Muscle layer of duodenum (tissue), 2 donors: ENCODE measurements around the gene DOCK10.
A peak's percentile ranks its signal among the peaks of the same experiment; 100 is the strongest.
"Not testable (repeated sequence)": the region's sequence is repeated elsewhere in the genome, so short reads cannot be mapped to it uniquely, and the experiment has no call there.

Source experiments
- H3K27ac ChIP-seq: one replicate; pipeline ENCODE4 v1.7.0; 2013; ENCODE audit warnings: mild to moderate bottlenecking, low read length
- H3K27me3 ChIP-seq: one replicate; pipeline ENCODE4 v1.7.0; 2013; ENCODE audit warnings: low read depth, mild to moderate bottlenecking, control low read depth, low read length
- H3K36me3 ChIP-seq, 2 donors: one replicate each; pipeline ENCODE4 v1.7.0; 2013; ENCODE audit warnings: low read length in 2 of 2, control low read depth in 1 of 2, mild to moderate bottlenecking in 1 of 2; ENCODE audit not compliant: insufficient read depth in 2 of 2, control insufficient read depth in 1 of 2
- H3K4me1 ChIP-seq, 2 donors: one replicate each; pipeline ENCODE4 v1.7.0; 2013; ENCODE audit warnings: low read length in 2 of 2, mild to moderate bottlenecking in 2 of 2, control low read depth in 1 of 2, moderate library complexity in 1 of 2; ENCODE audit not compliant: insufficient read depth in 2 of 2, control insufficient read depth in 1 of 2
- H3K4me3 ChIP-seq, 2 donors: one replicate each; pipeline ENCODE4 v1.7.0; 2013; ENCODE audit warnings: low read length in 2 of 2, low read depth in 1 of 2, mild to moderate bottlenecking in 1 of 2
- H3K9me3 ChIP-seq, 2 donors: one replicate each; pipeline ENCODE4 v1.7.0; 2013; ENCODE audit warnings: low read length in 2 of 2, control low read depth in 1 of 2, mild to moderate bottlenecking in 1 of 2; ENCODE audit not compliant: control insufficient read depth in 1 of 2
- donor health status: healthy.

DOCK10 gene

GRCh38 chr2:224925810-224926100, 116.5 kb downstream of the DOCK10 start:
- H3K4me3 ChIP-seq: no peak overlapping the region
- H3K27me3 ChIP-seq: no peaks in the 10 kb centered on the region
- H3K27ac ChIP-seq: peak overlapping the region; percentile 67
- no peaks in the 10 kb centered on the region for H3K9me3 ChIP-seq
- no peaks in the 10 kb centered on the region for H3K36me3 ChIP-seq
- peaks cover 5 to 12% of the 10 kb centered on the region in 2 donors for H3K4me1 ChIP-seq

- Histone ChIP-seq H3K4me3 (no peak overlapping the region), H3K4me1 (peaks cover 5 to 12% of the 10 kb centered on the region in 2 donors), H3K36me3 (no peaks in the 10 kb centered on the region), H3K27ac (peak overlapping the region; percentile 67), H3K9me3 (no peaks in the 10 kb centered on the region), H3K27me3 (no peaks in the 10 kb centered on the region)
These were observed 117.0 kb downstream of the DOCK10 start for GRCh38 chr2:224925061-224925809.

DNA sequence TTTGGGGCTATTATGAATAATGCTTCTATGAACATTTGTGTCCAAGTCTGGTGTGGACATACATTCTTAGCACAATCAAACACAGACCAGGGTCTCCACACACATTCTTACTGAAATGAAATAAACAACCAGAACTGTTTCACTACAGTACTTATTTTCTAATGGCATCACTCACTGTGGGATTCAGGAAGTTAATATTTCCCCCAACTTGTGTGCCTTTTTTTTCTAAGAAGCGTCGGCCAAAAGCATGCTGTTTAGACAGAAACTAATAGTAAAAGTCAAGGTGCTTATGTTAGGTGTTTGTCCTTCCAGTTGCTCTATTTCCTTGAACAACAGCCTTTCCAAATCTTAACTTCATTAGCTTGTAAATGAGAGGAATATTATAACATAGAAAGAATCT, 117.6 kb downstream of the DOCK10 start:
- no peak overlapping the region for H3K4me3 ChIP-seq
- H3K27ac ChIP-seq: no peak overlapping the region
- H3K9me3 ChIP-seq: no peaks in the 10 kb centered on the region
- H3K36me3 ChIP-seq: no peaks in the 10 kb centered on the region
- peaks cover 5 to 12% of the 10 kb centered on the region in 2 donors for H3K4me1 ChIP-seq
- no peaks in the 10 kb centered on the region for H3K27me3 ChIP-seq

- no peaks in the 10 kb centered on the region for H3K9me3 ChIP-seq
- H3K27ac ChIP-seq: peak overlapping the region; percentile 32
- no peak overlapping the region for H3K4me3 ChIP-seq
- H3K36me3 ChIP-seq: no peaks in the 10 kb centered on the region
- peaks cover 5% of the 10 kb centered on the region in 2 donors for H3K4me1 ChIP-seq
- H3K27me3 ChIP-seq: no peaks in the 10 kb centered on the region
These were observed 120.0 kb downstream of the DOCK10 start for GRCh38 chr2:224922142-224922727.

- no peaks in the 10 kb centered on the region for H3K36me3 ChIP-seq
- no peaks in the 10 kb centered on the region for H3K27me3 ChIP-seq
- no peak overlapping the region for H3K4me3 ChIP-seq
- no peaks in the 10 kb centered on the region for H3K9me3 ChIP-seq
- no peak overlapping the region for H3K27ac ChIP-seq
- H3K4me1 ChIP-seq: no peaks in the 10 kb centered on the region
These were observed 122.7 kb downstream of the DOCK10 start for GRCh38 chr2:224919472-224920110.

GRCh38 chr2:224918626-224919471, 123.4 kb downstream of the DOCK10 start:
- Histone ChIP-seq H3K4me3 (no peak overlapping the region), H3K27me3 (no peaks in the 10 kb centered on the region), H3K36me3 (no peaks in the 10 kb centered on the region), H3K27ac (no peak overlapping the region), H3K9me3 (no peaks in the 10 kb centered on the region), H3K4me1 (no peaks in the 10 kb centered on the region)

GRCh38 chr2:224917246-224917645, 125.0 kb downstream of the DOCK10 start:
- H3K27ac ChIP-seq, H3K9me3 ChIP-seq, H3K36me3 ChIP-seq, H3K4me3 ChIP-seq, H3K27me3 ChIP-seq, H3K4me1 ChIP-seq: not testable (repeated sequence)

DNA sequence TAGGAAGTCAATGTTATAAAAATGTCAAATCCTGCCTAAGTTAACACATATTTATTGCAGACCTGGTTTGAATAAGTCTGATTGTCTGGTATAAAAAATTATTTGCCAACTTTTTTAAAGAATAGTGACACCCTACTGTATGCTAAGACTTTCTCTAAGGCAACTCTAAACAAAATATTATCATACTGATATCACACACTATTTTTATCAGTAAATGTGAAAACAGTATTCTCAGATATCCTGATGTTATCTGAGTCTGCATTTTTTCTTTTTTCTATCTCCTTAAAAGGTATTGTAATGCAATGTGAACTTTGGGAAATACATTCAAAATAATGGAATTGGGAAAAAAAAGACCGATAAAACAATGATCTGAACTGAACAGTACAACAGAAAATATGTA, 127.1 kb downstream of the DOCK10 start:
- Histone ChIP-seq H3K27ac (no peak overlapping the region), H3K4me3 (no peak overlapping the region), H3K4me1 (no peaks in the 10 kb centered on the region), H3K27me3 (no peaks in the 10 kb centered on the region), H3K9me3 (no peaks in the 10 kb centered on the region), H3K36me3 (no peaks in the 10 kb centered on the region)

DNA sequence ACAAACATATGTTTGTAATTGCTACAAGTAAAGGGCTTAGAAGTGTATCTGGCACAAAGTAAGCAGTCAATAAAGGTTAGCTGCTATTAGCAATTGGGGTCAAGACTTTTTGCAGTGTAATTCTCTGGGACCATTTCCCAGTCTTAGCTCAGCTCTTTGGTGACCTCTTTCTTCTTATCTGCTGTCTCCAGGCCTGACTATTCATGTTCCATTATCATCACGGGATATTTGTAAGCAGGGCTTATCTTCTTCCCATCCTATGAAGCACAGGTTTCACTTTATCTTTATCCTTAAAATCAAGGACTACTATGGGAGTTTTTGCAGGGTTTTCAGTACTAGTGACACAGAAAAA, 131.7 kb downstream of the DOCK10 start:
- Histone ChIP-seq H3K9me3 (no peaks in the 10 kb centered on the region), H3K27me3 (no peaks in the 10 kb centered on the region), H3K4me3 (no peak overlapping the region), H3K36me3 (no peaks in the 10 kb centered on the region), H3K27ac (no peak overlapping the region), H3K4me1 (no peaks in the 10 kb centered on the region)

GRCh38 chr2:224909885-224910573, 132.2 kb downstream of the DOCK10 start:
- Histone ChIP-seq H3K27ac (no peak overlapping the region), H3K36me3 (no peaks in the 10 kb centered on the region), H3K4me1 (no peaks in the 10 kb centered on the region), H3K9me3 (no peaks in the 10 kb centered on the region), H3K27me3 (no peaks in the 10 kb centered on the region), H3K4me3 (no peak overlapping the region)

DNA sequence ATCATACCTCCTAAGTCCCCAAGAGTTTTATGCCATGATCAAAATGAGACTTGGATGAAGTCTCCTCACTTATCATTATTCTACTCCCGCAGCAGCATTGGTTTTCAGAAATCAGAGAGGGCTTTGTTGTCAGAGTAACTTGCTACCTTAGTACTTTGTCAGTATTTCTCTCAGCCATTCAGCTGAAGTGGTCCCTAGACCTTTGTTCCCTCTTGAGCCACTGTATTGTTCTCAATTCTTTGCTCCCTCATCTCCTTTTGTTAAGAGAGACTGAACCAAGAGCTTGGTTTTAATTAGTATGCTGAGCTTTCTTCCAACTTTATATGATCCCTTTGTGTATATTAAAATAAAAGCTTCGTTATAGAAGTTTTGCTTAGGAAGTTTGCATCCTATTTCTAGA, 133.4 kb downstream of the DOCK10 start:
- Histone ChIP-seq H3K9me3 (no peaks in the 10 kb centered on the region), H3K4me3 (no peak overlapping the region), H3K27ac (no peak overlapping the region), H3K36me3 (no peaks in the 10 kb centered on the region), H3K27me3 (no peaks in the 10 kb centered on the region), H3K4me1 (no peaks in the 10 kb centered on the region)
